Spinal cord (tissue), 10 donors: ENCODE results near the gene NQO2. TPM values are rescaled to one million over a fixed set of nuclear protein-coding genes. Genes with fewer than 3 reads are reported as not detected.
A peak's percentile ranks its signal among the peaks of the same experiment; 100 is the strongest.
"Not testable (repeated sequence)": the region's sequence is repeated elsewhere in the genome, so short reads cannot be mapped to it uniquely, and the experiment has no call there.

Experiments used
- DNase-seq, 6 donors: peaks; one replicate each; pipeline versions ENCODE4 v3.0.0 to v3.0.0-alpha.2; 2013 to 2015; ENCODE audit warnings: low spot score in 6 of 6, low read depth in 4 of 6
- H3K27ac ChIP-seq: one replicate; pipeline ENCODE4 v1.5.1; 2013; ENCODE audit warnings: low read depth, low read length, control low read depth
- H3K27me3 ChIP-seq: one replicate; pipeline ENCODE4 v1.6.1; 2013; ENCODE audit warnings: low read length; ENCODE audit not compliant: control insufficient read depth, insufficient read depth
- H3K36me3 ChIP-seq: one replicate; pipeline ENCODE4 v1.6.1; 2013; ENCODE audit warnings: low read length; ENCODE audit not compliant: control insufficient read depth, insufficient read depth
- H3K4me1 ChIP-seq: one replicate; pipeline ENCODE4 v1.6.1; 2013; ENCODE audit warnings: low read length; ENCODE audit not compliant: control insufficient read depth, insufficient read depth
- H3K4me3 ChIP-seq: one replicate; pipeline ENCODE4 v1.5.1; 2013; ENCODE audit warnings: low read depth, low read length, control low read depth
- H3K9me3 ChIP-seq: one replicate; pipeline ENCODE4 v1.6.1; 2013; ENCODE audit warnings: low read length; ENCODE audit not compliant: control insufficient read depth, insufficient read depth
- WGBS: methylation state at CpG from one replicate; pipeline ENCODE4 v1.1.5; 2013; ENCODE audit warnings: missing lambda C conversion rate; ENCODE audit not compliant: insufficient coverage; 5-methylcytosine and 5-hydroxymethylcytosine counted together
- polyA plus RNA-seq, 2 donors: library from polyadenylated mRNA; unstranded; fragments of 120-200 nt; gene quantifications; one replicate each; pipeline ENCODE4 v1.2.1, GENCODE V29; 2013; ENCODE audit not compliant: insufficient read length in 2 of 2
- total RNA-seq, 2 donors: library from RNA; depleted of rRNA in 1 of 2; stranded (reverse); fragments of 120-200 nt in 1 of 2; fragments of >200 nt in 1 of 2; gene quantifications; one replicate each; pipeline versions ENCODE4 v1.2.3 to v1.2.4, GENCODE V29; 2013 to 2014
- donor health status: healthy.

NQO2 gene
- total and polyA plus RNA-seq, 4 donors, result 12.2 to 63.0 (median 42.8) TPM

DNA sequence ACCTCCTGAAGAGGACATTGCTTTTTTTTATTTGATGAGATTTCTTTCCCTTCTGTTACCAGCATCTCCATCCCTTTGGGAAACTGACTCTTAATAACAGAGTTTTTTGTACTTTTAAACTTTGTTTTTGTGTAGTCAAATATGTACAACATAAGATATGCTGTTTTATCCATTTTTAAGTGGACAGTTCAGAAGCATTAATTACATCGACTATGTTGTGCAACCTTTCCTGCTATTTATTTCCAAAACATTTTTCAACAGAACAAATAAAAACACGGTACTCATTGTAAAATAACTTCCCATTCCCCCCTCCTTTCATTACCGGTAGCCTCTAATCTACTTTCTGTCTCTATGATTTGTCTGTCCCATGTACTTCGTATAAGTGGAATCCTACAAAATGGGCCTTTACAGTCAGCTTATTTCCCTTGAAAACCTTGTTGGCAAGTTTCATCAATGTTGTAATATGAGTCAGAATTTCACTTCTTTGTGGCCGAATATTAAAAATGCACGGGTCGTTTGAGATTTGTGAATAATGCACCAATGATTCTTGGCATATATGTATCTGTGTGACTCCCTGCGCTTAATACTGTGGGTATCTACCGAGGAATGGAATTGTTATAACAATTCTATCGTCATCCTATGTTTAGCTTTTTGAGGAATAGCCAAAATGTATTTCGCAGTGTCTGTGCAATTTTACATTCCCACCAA lies 57.5 kb downstream of the NQO2 start:
- Histone ChIP-seq H3K27me3 (peaks cover 7% of the 10 kb centered on the region), H3K4me3 (no peak overlapping the region), H3K36me3 (no peaks in the 10 kb centered on the region), H3K9me3 (no peaks in the 10 kb centered on the region), H3K27ac (no peak overlapping the region), H3K4me1 (peaks cover 12% of the 10 kb centered on the region)
- DNase-seq, result no peak
- WGBS, result 78% methylated on average over 6 of the region's 11 CpGs

GRCh38 chr6:3058957-3059356 lies 59.3 kb downstream of the NQO2 start:
- no peaks in the 10 kb centered on the region for H3K9me3 ChIP-seq
- no peak overlapping the region for H3K4me3 ChIP-seq
- H3K4me1 ChIP-seq, result peaks cover 6% of the 10 kb centered on the region
- no peaks in the 10 kb centered on the region for H3K36me3 ChIP-seq
- H3K27me3 ChIP-seq, result peaks cover 4% of the 10 kb centered on the region
- no peak for DNase-seq
- WGBS, result no CpG with 5 or more reads among the region's 2 CpGs
- no peak overlapping the region for H3K27ac ChIP-seq

DNA sequence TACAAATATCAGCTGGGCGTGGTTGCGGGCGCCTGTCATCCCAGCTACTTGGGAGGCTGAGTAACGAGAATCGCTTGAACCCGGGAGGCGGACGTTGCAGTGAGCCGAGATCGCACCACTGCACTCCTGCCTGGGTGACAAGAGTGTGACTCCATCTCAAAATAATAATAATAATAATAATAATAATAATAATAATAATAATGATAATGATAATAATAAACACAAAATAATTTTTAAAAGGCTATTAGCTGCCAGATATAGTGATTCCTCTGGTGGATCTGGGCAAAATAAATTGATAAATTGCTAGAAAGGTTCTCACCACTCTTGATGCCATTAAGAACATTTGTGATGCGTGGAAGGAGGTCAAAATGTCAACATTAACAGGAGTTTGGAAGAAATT lies 60.4 kb downstream of the NQO2 start:
- peaks cover 10% of the 10 kb centered on the region for H3K4me1 ChIP-seq
- H3K27ac ChIP-seq, H3K36me3 ChIP-seq, H3K4me3 ChIP-seq, H3K27me3 ChIP-seq, DNase-seq, H3K9me3 ChIP-seq: not testable (repeated sequence)
- no CpG with 5 or more reads among the region's 11 CpGs for WGBS

DNA sequence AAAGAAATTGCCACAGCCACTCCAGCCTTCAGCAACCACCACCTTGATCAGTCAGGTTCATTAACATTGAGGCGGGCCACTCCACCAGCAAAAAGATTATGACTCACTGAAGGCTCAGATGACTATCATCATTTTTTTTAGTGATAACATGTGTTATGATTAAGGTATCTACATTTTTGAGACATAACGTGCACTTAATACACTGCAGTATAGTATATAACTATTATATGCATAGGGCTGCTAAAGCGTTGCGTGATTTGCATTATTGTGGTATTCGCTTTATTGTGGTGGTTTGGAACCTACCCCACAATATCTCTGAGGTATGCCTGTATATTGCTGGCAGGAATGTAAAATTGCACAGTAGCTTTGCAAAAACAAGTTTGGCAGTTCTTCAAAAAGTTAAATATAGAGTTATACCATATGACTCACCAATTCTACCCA lies 61.8 kb downstream of the NQO2 start:
- Histone ChIP-seq H3K9me3 (no peaks in the 10 kb centered on the region), H3K36me3 (no peaks in the 10 kb centered on the region), H3K27ac (no peak overlapping the region), H3K4me1 (peaks cover 14% of the 10 kb centered on the region), H3K4me3 (no peak overlapping the region), H3K27me3 (no peaks in the 10 kb centered on the region)
- DNase-seq, result peak in 1 of 6 donors; percentile 33
- WGBS, result no CpG with 5 or more reads among the region's 5 CpGs

DNA sequence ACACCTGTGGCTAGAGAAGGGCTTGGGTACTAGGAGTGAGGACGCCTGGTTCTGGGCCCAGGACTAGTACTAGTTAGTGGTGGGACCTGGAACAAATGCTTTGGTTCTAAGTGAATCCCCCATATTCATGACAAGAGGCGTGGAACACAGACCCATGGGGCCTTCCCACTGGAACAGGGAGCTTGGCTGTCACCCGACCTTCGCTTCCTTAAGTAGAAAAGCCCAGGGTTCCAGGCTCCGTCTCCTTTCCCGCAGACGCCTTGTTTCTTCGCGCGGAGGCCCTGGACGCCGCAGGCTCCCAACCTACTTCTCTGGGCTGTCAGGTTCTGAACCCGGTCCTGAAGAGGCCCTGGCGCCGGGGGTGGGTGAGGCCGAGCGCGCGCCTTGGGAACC lies 63.6 kb downstream of the NQO2 start:
- H3K9me3 ChIP-seq, H3K36me3 ChIP-seq, H3K27me3 ChIP-seq, H3K27ac ChIP-seq: not testable (repeated sequence)
- H3K4me1 ChIP-seq, result peaks cover 21% of the 10 kb centered on the region
- peak in 1 of 6 donors; percentile 21 for DNase-seq
- 23% methylated on average over 3 of the region's 19 CpGs for WGBS
- H3K4me3 ChIP-seq, result peak overlapping the region; percentile 57

- Histone ChIP-seq H3K27me3 (no peaks in the 10 kb centered on the region), H3K9me3 (no peaks in the 10 kb centered on the region), H3K4me3 (peak overlapping the region; percentile 57), H3K36me3 (no peaks in the 10 kb centered on the region), H3K4me1 (peaks cover 21% of the 10 kb centered on the region), H3K27ac (peak overlapping the region; percentile 76)
- WGBS, result under 1% methylated on average over 82 of the region's 85 CpGs
- DNase-seq, result peak in 5 of 6 donors; percentile 50 to 96 (median 78)
Measured at GRCh38 chr6:3063733-3064700, 64.3 kb downstream of the NQO2 start.

DNA sequence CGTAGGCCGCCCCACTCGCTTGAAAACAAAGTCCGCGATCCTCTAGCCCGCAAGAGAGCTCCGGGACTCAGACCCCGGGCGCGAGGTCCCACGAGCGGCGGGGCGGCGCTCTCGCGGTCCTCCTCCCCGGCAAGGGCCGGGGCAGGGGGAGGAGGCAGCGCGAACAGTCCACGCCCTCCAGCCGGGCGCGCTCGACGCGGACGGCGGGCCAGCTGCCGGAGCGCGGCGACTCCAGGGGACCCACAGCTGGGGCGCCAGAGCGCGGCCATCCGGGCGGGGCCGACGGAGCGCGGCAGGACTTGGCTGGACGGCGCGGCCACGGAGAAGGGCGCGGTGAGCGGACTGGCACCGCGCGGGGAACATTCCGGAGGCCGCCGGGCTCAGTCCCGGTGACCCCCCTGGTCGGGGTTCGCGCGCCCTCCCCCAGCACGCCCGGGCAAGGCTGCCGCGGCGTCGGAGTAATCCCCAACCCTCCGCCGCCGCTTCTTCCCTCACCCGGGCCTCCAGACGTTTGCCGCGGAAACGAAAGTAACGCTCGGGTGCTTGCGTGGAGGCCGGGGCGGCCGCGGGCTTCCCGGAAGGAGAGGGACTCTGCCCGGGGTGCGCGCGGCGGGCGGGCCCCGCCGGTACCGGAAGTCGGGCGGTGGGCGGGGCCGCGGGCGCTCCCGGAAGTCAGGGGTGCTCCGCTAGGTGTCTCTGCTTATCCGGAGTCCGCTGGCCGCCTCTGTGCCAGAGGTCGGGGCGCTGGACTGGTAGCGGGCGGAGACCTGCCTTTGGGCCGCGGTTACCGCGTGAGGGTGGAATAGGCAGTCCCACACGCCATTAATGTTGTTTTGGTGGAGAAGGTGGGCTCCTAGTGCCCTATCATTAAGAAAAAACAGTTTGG lies 68.9 kb downstream of the NQO2 start, which contains the start of gene RIPK1:
Gene RIPK1, plus strand, starts transcription at position 166 of the 886 bp plus-strand sequence. CDS start 8,330 bp downstream, outside the sequence.
- Histone ChIP-seq H3K27ac (peak within 1 kb of the TSS; percentile 93), H3K4me1 (peaks cover 32% of the 10 kb centered on the region)

More for the DNA sequence above, 68.9 kb downstream of the NQO2 start, which contains the start of gene RIPK1:
- under 1% methylated on average over 110 of the region's 112 CpGs for WGBS
- H3K27me3 ChIP-seq, result no peaks in the 10 kb centered on the region
- no peaks in the 10 kb centered on the region for H3K36me3 ChIP-seq
- H3K9me3 ChIP-seq, result no peaks in the 10 kb centered on the region
- peak in 5 of 6 donors; percentile 77 to 96 (median 85) for DNase-seq
- peak within 1 kb of the TSS; percentile 75 for H3K4me3 ChIP-seq
